ENCODE data around the gene SLC23A2.

GRCh38 chr20:4957939-4958362 lies 43.4 kb downstream of the SLC23A2 start:
- TF ChIP-seq, protein P1, sequence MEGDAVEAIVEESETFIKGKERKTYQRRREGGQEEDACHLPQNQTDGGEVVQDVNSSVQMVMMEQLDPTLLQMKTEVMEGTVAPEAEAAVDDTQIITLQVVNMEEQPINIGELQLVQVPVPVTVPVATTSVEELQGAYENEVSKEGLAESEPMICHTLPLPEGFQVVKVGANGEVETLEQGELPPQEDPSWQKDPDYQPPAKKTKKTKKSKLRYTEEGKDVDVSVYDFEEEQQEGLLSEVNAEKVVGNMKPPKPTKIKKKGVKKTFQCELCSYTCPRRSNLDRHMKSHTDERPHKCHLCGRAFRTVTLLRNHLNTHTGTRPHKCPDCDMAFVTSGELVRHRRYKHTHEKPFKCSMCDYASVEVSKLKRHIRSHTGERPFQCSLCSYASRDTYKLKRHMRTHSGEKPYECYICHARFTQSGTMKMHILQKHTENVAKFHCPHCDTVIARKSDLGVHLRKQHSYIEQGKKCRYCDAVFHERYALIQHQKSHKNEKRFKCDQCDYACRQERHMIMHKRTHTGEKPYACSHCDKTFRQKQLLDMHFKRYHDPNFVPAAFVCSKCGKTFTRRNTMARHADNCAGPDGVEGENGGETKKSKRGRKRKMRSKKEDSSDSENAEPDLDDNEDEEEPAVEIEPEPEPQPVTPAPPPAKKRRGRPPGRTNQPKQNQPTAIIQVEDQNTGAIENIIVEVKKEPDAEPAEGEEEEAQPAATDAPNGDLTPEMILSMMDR (IDR thresholded peaks at IDR 0.05; ENCODE audit: low read depth, low read length), result no peak
- no peak for TF ChIP-seq EZH2phosphoT487 (IDR thresholded peaks at IDR 0.05; ENCODE audit: low read depth)
